NCI-H2029 treated with DMSO at 0.1 percent for 48 hours (cell line): ENCODE data around the gene VPS37B.

ENCODE experiments used
- DNase-seq: peaks from one replicate; lab custom pipeline; 2025; lab: John Stamatoyannopoulos, UW

Gene VPS37B

DNA sequence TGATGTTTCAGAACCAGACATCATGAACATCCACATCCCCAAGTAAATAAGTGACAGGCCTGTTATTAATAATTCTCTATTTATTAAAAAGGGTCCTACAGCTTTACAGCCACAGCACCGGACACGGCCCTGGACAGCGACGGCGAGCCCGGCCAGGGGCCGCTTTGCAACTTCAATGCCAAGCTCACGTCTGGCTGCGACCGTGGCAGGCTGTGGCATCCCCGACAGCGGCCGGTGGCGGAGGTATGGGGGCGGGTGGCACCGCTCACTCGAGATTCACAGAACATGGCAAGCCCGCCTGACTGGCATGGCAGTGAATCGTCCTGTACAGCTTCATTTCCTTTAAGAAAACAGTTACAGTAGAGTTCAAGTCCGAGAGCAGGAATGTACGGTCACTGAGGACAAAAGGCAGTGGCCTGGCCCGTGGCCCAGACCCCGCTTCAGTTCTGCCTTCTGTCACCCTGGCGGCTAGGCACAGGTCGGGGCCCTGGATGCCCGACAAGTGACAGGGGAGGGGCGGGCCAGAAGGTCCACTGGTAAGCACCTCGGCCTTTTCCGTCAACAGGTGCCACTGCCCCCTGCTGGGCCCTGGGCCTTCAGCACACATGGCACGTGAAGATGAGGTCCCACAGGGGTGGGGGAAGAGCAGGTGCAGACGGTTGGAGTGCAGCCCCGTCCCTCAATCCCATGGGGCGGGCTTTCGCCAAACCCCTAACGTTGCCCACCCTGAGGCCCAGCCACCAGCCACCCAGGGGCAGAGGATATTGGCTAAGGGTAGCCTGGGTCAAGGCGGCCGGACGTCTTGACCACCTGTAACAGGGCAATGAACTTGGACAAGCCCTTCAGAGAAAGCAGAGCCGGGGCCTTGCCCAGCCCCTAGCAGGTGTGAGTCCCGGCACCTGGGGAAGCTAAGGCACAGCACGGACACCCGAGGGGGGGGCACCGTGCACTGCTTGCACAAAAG is 30.4 kb downstream of the VPS37B start:
- DNase-seq: no peak

DNA sequence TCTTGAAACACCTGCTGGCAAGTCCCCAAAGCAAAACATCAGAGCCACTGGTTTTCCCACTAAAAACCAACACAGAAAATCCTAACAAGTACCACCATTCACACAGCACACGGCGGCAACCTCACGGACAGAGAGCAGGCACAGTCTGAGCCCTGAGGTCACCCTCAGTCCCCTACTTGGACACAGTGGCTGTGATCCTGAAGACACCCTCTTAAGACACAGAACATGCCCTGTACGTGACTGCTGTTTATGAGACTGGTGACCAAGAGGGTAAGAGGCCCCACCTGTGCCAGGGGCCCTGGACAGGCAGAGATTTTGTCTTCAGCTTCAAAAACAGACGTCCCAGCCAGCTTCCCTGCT is 31.1 kb downstream of the VPS37B start:
- DNase-seq: no peak

DNA sequence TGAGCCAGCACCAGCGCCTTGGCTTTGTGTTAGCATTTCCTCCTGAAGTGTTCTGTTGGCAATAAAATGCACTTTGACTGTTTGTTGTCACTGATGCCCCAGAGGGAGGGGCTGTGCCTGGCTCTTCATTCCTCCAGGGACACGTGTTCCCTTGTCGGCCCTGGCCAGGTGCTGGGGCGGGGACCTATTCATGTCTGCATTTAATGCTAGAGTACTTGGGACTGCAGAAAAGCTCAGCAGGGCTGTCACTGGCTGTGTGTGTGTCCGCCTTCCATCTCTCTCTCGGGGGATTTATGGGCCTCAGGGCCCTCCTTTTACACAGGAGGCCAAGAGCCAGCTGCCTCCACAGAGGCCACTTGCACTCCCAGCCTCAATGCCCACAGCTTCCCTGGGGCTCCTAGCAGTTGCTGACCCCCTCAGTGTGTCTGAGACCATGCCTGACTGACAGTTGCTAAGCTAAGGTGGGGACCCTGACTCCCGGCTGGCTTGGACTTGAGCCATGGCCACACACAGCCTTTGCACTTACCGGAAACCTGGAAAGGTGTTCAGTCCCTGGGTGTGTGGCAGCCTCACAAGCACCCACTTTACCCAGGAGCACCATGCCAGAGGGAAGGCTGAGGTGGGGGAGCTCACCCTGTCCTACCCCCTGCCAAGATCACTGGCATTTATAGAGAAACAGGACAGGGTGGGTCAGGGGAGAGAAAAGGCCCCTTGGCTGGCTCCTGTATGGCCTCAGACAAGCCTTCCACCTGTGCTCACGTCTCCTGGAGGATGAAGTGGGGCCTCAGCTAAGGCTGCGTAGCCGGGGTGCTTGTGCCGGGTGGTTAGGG is 32.8 kb downstream of the VPS37B start:
- peak; percentile 75 for DNase-seq

DNA sequence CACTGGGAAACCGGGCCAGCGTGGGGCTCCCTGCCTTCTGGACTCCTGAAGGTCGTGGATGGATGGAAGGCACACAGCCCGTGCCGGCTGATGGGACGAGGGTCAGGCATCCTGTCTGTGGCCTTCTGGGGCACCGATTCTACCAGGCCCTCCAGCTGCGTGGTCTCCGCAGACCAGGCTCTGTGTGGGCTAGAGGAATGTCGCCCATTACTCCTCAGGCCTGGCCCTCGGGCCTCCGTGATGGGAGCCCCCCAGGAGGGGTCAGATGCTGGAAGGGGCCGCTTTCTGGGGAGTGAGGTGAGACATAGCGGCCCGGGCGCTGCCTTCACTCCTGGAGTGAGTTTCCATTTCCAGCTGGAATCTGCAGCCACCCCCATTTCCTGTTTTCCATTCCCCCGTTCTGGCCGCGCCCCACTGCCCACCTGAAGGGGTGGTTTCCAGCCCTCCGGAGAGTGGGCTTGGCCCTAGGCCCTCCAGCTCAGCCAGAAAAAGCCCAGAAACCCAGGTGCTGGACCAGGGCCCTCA is 33.8 kb downstream of the VPS37B start:
- no peak for DNase-seq

DNA sequence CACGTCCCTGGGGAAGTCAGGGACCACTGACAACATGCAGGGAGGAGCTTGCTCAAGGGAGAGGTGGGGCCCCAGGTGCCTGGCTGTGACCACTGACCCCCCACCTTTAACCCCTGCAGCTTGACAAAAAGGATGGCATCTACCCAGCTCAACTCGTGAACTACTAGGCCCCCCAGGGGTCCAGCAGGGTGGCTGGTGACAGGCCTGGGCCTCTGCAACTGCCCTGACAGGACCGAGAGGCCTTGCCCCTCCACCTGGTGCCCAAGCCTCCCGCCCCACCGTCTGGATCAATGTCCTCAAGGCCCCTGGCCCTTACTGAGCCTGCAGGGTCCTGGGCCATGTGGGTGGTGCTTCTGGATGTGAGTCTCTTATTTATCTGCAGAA is 34.3 kb downstream of the VPS37B start:
- DNase-seq: no peak

DNA sequence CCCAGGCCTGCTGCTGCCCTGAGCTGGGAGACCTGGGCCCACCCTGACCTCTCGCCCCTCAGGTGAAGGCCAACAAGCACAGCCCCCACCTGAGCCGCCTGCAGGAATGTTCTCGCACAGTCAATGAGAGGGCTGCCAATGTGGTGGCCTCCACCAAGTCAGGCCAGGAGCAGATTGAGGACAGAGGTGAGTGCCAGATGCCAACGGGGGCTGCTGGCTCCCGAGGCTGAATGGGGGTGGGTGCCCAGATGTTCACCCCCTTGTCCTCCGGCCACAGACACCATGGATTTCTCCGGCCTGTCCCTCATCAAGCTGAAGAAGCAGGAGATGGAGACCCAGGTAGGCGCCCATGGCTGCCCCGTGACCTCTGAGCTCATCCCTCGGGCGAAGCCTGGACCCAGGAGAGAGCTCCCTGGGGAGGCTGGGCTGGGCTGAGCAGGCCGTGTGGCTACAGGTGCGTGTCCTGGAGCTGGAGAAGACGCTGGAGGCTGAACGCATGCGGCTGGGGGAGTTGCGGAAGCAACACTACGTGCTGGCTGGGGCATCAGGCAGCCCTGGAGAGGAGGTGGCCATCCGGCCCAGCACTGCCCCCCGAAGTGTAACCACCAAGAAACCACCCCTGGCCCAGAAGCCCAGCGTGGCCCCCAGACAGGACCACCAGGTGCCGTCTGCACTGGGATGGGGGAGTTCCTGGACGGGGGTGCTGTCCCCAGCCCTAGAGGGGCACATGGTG is 34.9 kb downstream of the VPS37B start:
- no peak for DNase-seq

DNA sequence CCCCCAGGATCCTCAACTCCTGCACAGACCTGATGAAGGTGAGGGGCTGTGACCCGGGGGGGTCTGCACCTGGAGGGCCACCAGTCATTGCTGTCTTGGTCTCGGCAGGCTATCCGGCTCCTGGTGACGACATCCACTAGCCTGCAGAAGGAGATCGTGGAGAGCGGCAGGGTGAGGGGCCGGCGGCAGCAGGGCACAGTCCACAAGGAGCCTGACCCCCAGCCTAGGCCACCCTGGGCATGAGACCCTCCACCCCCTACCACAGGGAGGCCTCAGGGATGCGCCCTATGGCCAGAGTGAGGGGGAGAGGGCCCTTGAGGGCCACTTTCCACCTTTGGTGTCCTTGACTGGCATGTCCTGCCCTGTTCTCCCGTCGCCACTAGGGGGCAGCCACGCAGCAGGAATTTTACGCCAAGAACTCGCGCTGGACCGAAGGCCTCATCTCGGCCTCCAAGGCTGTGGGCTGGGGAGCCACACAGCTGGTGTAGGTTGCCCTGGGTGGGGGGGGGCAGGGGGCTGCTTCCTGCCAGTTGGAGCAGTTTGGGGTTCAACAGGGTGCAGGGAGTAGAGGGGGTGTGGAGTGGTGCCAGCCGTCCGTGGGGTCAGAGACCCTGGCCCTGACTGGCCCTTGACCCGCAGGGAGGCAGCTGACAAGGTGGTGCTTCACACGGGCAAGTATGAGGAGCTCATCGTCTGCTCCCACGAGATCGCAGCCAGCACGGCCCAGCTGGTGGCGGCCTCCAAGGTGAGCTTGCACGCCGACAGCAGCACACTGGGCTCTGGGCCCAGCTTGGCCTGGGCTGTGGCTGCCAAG is 35.7 kb downstream of the VPS37B start:
- peak; percentile 49 for DNase-seq

DNA sequence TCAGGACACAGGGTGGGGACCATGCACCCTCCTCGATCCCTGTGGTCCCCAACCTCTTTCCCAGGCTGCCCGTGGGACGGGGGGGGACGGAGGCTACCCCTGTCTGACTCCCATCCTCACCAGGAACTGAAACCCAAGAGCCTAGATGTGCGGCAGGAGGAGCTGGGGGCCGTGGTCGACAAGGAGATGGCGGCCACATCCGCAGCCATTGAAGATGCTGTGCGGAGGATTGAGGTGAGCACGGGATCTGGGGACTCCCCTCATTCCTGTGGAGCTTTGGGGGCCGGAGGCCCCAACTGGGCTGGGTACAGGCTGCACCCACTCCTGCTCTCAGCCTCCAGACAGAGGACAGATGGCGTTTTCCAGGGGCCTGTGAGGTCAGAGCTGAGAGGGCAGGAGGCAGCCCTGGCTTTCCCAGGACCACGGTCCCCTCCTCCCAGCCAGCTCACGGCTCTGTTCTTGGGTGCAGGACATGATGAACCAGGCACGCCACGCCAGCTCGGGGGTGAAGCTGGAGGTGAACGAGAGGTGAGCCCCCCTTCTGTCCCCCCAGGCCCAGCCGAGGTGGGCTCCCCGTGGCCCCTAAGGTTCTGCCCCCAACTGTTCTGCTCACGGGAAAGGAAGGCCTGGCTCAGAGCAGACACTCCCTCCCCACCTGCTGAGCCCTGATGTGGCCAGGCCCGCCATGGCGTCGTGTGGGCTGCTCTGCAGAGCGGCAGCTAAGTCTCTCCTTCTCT is 36.5 kb downstream of the VPS37B start:
- DNase-seq: no peak

DNA sequence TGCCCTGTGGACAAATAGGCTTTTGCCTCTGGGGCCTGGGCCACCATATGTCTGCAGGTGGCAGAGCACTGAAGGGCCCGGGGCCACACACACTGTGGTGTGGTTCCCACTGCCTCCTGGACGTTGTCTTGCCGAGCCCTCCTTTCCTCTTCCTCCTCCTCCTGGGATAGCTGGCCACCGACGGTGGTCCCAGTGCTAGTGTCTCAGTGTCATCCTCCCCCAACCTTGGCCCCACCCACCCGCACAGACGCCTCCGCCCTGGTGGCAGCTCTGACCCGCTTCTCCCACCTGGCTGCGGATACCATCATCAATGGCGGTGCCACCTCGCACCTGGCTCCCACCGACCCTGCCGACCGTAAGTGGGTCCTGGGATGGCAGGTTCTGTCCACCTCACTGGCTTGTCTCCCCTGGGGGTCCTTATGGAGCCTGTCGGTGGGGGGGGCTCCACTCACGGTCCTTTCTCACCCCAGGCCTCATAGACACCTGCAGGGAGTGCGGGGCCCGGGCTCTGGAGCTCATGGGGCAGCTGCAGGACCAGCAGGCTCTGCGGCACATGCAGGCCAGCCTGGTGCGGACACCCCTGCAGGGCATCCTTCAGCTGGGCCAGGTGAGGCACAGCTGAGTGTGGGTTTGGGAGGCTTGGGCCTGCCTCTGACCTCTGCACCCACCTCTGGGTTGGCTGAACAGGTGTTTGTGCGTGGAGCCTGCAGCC is 37.2 kb downstream of the VPS37B start:
- no peak for DNase-seq

DNA sequence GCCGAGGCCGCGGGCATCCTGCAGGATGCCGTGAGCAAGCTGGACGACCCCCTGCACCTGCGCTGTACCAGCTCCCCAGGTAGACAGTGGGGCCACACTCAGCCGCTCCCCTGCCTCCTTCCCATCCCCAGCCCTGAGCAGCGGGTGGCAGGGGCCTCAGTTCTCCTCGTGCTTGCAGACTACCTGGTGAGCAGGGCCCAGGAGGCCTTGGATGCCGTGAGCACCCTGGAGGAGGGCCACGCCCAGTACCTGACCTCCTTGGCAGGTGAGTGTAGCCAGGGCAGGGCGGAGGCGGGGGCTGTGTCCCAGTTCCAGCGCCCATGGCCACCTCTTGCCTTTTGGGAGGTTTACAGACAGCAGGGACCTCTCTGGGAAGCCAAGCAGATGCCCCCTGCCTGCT is 37.8 kb downstream of the VPS37B start:
- DNase-seq: no peak

DNA sequence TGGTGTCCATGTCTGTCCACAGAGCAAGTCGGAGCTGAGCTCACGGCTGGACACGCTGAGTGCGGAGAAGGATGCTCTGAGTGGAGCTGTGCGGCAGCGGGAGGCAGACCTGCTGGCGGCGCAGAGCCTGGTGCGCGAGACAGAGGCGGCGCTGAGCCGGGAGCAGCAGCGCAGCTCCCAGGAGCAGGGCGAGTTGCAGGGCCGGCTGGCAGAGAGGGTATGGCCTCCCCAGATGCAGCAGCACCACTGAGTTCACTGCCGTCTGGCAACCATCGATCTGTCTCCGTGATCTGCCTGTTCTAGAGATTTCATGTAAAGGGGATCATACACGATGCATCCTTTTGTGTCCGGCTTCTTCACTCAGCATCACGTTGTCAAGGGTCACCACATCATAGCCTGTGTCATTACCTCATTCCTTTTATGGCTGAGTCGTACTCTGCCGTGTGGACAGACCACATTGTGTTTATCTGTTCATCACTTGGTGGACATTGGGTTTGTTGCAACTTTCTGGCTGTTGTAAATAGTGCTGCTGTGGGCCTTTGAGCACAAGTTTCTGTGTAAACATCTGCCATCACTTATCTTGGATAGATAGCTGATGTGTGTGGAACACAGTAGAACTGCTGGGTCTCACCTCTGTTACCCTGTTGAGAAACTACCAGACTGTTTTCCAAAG is 38.8 kb downstream of the VPS37B start:
- DNase-seq: no peak

DNA sequence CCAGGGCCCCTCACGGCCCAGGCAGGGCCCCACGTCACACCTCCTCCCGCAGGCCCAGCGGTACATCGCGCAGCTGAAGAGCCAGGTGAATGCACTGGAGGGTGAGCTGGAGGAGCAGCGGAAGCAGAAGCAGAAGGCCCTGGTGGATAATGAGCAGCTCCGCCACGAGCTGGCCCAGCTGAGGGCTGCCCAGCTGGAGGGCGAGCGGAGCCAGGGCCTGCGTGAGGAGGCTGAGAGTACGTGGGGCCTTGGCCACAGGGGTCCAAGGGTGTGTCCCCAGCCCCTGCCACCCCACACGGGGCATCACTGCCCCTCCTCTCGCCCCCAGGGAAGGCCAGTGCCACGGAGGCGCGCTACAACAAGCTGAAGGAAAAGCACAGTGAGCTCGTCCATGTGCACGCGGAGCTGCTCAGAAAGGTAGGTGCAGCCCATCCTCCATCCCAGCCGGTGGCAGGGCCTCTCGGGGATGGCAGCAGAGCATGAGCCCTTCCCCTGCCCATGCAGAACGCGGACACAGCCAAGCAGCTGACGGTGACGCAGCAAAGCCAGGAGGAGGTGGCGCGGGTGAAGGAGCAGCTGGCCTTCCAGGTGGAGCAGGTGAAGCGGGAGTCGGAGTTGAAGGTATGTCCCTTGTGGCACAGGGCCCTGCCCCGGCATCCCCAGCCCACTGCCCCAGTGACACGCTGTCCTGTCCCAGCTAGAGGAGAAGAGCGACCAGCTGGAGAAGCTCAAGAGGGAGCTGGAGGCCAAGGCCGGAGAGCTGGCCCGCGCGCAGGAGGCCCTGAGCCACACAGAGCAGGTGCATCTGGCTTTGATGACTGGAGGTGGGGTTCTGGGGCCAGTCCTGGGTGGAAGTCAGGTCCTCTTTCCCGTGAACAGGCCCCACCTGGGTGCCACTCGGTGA is 39.7 kb downstream of the VPS37B start:
- DNase-seq: no peak

DNA sequence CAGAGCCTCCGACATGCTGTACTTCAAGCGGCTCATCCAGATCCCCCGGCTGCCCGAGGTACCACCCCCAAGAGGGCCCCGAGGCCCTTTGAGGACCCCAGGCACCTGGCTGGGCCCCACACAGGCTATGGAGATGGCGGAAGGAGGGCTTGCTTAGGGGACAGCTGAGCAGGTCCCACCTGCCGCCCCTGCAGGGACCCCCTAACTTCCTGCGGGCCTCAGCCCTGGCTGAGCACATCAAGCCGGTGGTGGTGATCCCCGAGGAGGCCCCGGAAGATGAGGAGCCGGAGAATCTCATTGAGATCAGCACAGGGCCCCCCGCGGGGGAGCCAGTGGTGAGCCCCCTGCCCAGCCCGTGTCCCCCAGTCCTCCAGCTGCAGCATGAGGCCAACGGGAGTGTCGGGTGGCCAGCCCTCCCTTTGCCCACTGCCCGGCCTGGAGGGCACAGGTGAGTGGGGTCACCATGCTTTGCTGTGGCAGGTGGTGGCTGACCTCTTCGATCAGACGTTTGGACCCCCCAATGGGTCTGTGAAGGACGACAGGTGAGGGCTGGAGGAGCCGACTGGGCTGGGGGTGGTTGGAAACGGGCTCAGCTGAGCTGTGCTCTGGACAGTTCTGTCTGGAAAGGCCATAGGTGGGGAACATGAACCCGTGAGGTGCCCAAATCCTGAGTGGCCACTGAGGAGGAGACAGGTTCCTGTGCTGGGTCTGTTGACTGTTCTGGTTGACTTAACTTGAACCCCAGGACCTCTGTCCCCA is 40.7 kb downstream of the VPS37B start:
- DNase-seq: no peak

DNA sequence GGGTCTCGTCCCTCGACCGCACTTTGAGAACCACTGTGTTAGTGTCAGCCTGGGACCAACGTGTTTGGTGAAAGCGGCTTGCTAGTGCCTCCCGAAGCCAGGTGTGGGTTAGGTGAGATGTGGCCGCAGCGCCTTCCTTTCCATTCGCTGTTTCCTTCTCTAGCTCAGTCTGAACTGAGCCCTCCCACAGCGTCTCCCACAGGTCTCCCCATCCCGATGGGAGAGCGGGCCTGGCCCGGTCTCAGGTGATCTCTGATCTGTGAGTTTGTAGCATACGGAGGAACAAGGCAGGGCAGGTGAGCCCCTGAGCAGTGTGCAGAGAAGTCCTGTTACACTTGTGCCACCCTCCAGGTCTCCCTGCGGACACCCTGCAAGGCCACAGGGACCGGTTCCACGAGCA is 41.4 kb downstream of the VPS37B start:
- DNase-seq: no peak

DNA sequence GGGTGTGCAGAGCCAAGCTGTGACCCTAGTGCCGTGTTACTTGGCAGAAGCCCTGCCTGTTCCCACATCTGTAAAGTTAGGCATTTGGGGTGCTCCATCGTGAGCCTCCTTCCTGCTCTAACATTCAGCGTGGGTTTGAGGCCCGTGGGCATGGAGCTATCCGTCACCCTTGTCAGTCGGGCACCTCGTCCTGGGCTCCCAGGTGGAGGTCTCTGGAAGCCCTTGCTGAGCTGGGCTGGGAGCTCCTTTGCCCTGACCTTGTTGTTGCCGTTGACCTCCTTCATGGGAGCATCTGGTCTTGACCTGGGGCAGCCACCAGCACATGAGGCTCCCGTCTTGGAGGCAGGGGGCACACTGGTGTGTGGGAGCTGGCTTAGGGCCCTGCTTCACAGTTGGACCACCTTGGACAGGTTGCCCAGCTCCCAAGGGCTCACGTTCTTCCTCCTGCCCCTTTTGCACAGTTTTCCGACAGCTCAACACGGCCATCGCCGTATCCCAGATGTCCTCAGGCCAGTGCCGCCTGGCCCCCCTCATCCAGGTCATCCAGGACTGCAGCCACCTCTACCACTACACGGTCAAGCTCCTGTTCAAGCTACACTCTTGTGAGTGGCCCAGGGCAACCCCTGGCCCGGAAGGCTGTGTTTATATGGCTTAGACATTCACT is 42.2 kb downstream of the VPS37B start:
- no peak for DNase-seq

DNA sequence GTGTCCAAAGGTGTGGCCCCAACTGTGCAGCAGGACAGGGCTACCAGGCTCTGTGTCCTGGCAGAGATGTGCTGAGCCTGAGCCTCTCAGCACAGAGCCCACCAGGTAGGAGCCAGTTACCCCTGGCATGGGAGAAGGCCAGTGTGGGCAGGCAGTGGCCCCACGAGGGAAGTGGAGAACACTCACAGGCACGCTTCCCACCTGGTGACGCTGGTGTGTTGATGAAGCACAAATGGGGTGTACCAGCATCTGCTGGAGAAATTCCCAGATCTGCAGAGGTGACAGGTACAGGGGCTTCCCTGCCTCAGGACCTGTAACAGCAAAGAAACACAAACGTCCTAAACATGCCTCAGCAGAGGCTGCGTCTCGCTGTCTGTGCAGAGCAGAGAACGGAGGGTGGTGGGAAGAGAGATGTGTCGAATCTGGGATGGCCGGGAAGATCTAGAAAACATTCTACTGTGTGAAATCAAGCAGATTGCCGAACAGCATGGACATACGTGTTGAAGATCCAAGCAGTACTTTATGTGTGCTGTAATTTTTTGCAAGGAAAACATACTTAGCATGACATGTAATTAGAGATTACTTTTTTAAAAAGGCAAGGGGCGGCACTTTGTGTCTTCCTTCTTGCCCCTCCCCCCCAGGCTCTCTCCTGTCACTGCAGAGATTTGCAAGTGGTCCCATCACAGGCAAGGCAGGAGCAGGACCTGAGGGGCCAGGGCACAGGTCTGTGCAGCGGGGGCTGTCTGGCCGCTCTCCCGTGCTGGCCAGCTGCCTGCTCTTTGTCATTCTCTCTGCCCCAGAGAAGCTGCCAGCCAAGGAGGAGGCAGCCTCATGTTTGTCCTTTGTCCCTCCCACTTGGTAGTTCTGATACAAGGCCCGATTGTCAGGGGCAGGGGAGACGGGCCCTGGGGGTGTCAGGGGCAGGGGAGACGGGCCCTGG is 43.3 kb downstream of the VPS37B start:
- no peak for DNase-seq
